SKM-1 (cell line): Measurements from ENCODE around the gene ZNF718.
A peak's percentile ranks its signal among the peaks of the same experiment; 100 is the strongest.
"Not testable (repeated sequence)": the region's sequence is repeated elsewhere in the genome, so short reads cannot be mapped to it uniquely, and the experiment has no call there.

Source experiments
- DNase-seq: peaks from one replicate; lab custom pipeline; 2025; ENCODE audit not compliant: unreplicated experiment; lab: John Stamatoyannopoulos, UW

The ZNF718 gene

GRCh38 chr4:147233-147632 is 22.9 kb downstream of the ZNF718 start:
- no peak for DNase-seq

- DNase-seq, result no peak
These were observed 37.4 kb downstream of the ZNF718 start for GRCh38 chr4:161496-162284.

- not testable (repeated sequence) for DNase-seq
These were observed 45.3 kb downstream of the ZNF718 start for GRCh38 chr4:169640-170039.

GRCh38 chr4:171318-171717 is 47.0 kb downstream of the ZNF718 start:
- DNase-seq, result not testable (repeated sequence)

- DNase-seq, result no peak
These were observed 49.5 kb downstream of the ZNF718 start for GRCh38 chr4:173666-174314.

- DNase-seq, result no peak
These were observed 51.7 kb downstream of the ZNF718 start for GRCh38 chr4:175986-176385.

- no peak for DNase-seq
These were observed 52.7 kb downstream of the ZNF718 start for GRCh38 chr4:176995-177394.

- not testable (repeated sequence) for DNase-seq
These were observed 57.9 kb downstream of the ZNF718 start for GRCh38 chr4:182225-182624.

- DNase-seq, result no peak
These were observed 63.8 kb downstream of the ZNF718 start for GRCh38 chr4:188091-188490.

GRCh38 chr4:195159-195558 is 70.9 kb downstream of the ZNF718 start:
- peak; percentile 88 for DNase-seq

- DNase-seq, result no peak
These were observed 76.6 kb downstream of the ZNF718 start for GRCh38 chr4:200936-201335.

GRCh38 chr4:202822-203221 is 78.5 kb downstream of the ZNF718 start:
- DNase-seq, result not testable (repeated sequence)

- DNase-seq, result no peak
These were observed 80.9 kb downstream of the ZNF718 start for GRCh38 chr4:205097-205756.

GRCh38 chr4:206054-206453 is 81.8 kb downstream of the ZNF718 start:
- no peak for DNase-seq

- peak; percentile 12 for DNase-seq
These were observed 84.3 kb downstream of the ZNF718 start for GRCh38 chr4:208416-209096.

- no peak for DNase-seq
These were observed 86.8 kb downstream of the ZNF718 start for GRCh38 chr4:211033-211511.

- no peak for DNase-seq
These were observed 88.3 kb downstream of the ZNF718 start for GRCh38 chr4:212438-213188.

- not testable (repeated sequence) for DNase-seq
These were observed 88.9 kb downstream of the ZNF718 start for GRCh38 chr4:213189-213535.
